Fibroblast of gingiva (primary cell): ENCODE measurements around the gene BARX1.

Experiments used
- DNase-seq: peaks from one replicate; pipeline ENCODE4 v3.0.0-alpha.2; 2011; ENCODE audit warnings: low read depth

Gene BARX1

GRCh38 chr9:93917121-93917853 is 37.9 kb downstream of the BARX1 start:
- DNase-seq, result no peak

DNA sequence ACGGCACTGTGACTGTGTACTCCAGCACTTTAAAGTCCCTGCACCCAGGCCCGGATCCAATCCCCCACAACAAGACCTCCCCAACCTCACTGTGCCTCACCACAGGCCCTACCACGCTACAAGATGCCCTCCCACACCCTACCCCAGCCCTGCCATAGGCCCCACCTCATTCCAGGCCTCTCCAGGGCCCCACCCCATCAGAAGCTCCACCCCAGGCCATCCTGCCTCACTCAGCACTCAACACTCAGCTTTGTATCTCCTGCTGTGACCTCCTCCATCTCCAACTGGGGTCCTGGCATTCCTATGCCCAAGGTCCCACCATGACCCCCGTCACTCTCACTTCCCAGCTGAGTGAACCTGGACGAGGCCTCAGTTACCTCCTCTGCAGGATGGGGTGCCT is 38.8 kb downstream of the BARX1 start:
- no peak for DNase-seq

- DNase-seq, result no peak
Observed at GRCh38 chr9:93911801-93912554, 43.2 kb downstream of the BARX1 start.

DNA sequence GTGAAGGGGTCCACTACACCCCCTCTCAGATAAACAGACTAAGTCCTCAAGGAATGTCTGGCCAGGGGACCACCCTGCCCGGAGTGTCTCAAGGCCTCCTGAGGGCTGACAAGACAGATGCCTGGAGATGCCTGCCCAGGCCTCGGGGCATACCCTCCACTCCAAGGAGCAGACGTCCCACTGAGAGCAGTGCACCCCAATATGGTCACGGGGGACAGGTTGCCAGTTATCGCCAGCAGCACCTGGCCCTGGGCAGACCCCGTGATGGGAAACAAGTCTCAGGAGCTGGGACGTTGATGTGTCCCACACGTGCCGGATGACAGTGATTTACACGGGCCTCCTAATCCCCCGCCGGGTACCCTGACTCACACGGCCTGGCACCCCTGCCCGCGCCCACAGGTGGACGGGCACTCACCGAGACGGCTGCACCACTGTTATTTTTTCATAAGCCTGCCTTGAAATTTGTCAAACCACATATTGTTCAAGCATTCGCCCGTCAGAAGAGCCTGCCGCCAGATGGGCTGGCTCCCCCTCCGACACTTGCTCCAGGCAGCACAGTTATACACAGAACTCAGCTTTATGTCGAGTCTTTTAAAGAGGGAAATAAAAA is 43.9 kb downstream of the BARX1 start:
- no peak for DNase-seq

GRCh38 chr9:93910598-93910997 is 44.6 kb downstream of the BARX1 start:
- no peak for DNase-seq

DNA sequence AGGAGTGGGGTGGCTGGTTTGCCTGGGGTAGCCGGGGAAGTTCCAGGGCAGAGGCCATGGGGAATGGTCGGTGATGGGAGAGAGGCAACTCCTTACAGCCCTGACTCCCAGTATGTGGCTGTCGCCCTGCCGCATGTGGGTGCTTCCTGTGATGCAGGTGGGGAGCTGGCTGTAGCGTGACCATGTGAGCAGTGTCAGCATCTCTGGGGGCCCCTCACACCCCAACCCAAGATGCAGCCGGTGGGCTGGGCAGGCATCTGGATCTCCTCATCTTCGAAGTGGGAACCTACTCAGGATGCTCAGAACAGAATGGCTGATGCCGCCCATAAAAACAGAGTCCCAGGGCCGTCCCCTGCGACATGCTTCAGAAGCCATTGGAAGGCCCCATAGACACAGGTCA is 45.0 kb downstream of the BARX1 start:
- DNase-seq, result no peak

GRCh38 chr9:93909242-93909616 is 45.9 kb downstream of the BARX1 start:
- DNase-seq, result no peak

- DNase-seq, result no peak
Observed at GRCh38 chr9:93908591-93909241, 46.4 kb downstream of the BARX1 start.

DNA sequence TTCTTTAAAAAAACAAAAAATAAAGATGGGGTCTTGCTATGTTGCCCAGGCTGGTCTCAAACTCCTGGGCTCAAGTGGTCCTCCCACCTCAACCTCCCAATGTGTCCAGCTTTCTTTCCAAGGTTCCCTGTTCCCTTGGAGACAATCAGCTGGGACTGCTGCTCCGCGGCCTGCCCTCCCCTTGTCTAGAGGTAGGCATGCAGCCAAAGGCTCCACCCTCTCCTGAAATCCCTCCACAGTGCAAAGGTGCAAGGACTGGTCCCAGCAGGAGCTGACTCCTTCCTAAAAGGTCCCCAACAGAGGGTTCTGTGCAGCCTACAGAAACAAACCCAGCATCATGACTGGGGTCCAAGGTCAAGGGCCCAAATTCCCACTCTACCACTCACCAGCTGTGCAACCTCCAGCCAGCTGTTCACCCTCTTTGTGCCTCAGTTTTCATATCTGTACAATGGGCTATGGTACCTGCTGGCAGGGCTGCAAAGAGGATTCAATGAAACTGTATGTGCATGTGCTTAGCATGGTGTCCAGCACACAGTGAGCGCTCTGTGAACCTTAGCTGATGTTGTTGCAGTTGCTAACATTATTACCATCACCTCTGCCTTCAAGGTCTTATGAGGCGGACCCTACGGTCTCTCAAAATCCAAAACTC is 47.5 kb downstream of the BARX1 start:
- no peak for DNase-seq

DNA sequence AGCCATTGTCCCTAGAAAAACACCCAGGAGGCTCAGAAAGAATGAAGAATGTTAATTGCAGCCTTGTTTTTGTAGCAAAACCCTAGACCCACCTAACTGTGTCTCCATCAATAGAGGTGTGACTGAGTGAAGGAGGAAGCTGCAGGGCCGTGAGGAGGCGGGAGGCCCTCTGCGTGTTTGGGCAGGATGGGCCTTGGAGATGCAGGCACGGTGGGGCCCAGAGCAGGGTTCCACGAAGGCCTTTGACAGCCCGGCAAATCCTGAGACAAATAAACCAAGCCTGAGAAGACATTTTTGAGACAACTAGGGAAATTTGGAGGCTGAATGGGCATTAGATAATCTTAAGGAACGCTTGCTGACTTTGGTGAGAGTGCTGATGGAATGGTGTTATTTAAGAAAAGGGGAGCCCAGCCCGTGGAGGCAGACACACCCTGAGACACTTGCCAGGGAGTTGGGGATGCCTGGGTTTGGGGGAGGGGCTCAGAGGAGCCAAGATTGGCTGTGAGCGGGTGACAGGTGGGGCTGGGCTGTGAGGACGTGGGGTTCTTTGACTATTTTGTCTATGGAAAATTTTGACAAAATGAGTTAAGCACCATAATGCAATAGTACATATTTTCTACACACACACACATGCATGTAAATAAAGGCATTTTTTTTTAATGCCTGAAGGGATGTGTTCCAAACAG is 48.8 kb downstream of the BARX1 start:
- no peak for DNase-seq

- DNase-seq, result no peak
Observed at GRCh38 chr9:93905473-93906133, 49.6 kb downstream of the BARX1 start.

GRCh38 chr9:93904649-93905472 is 50.3 kb downstream of the BARX1 start:
- DNase-seq, result no peak

DNA sequence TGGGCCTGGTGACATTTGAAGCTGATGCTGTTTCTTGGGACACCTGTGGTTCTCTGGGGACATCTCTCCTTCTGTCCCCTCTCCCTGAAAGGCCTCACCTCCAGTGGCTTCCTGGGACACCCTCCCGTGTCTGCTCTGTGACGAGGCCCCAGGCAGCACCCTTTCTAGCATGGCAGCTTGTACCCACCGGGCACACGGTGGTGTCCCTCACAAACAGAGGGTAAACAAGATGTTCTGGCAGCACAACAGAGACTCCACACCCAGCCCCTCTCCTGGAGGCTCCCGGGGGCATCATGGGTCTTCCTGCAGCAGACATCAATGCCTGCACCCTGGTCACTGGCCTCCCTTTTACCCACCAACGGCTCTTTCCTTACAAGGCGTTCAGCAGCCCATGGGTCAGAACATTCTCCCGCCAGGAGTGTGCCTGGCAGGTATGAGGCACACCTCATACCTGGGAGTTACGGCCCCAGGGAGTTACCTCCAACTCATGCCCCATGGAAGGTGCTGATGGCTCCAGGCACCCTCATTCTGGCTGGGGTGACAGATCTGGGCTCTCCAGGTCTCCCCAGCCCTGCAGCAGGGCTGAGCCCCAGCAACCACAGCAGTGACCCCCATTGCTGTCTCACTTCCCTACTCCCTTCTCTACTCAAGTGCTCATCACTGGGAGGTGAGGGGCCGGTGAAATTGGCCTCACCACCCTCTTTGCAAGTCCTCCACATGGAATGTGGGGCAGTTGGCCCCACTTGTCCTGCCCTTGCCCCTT is 51.1 kb downstream of the BARX1 start:
- no peak for DNase-seq

DNA sequence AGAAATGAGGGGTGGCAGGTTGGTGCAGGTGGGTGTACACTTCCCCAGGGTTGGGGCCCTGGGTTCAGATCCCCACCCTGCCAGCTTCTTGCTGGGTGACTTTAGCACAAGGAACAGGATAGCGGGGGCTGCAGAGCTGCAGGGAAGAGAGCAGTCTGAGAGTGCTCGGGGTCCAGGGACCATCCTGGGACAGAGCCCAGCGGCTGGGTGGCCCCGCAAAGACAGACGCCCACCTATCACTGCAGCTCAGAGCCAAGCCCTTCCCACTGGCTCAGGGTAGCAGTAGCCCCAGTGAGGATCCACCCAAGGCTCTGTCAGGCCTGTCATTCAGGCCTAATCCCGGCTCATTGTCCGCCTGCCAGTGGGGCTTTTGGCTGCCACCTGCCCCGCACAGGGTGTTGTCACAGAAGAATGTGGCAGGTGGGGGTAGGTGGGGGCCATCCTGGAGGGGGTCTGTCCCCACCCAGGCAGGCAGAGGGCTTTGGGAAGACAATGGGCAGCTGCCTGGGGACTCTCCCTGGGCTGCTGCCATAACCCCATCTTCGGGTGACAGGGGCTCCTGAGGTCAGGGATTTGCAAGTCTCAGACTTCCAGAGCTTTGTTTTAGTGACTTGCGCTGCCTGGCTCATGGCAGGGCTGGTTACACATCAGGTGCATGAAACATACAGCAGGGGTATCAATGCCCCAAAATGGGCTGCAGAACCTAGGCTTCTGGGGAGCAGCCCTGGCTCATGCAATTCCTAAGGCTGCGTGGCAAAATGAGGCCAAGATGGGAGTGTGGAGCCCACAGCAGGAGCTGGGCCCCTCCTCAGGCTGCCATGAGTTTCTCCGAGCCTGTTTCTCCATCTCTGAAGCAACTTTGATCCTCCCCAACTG is 52.1 kb downstream of the BARX1 start:
- DNase-seq, result no peak

- no peak for DNase-seq
Observed at GRCh38 chr9:93902051-93902779, 52.9 kb downstream of the BARX1 start.
